ENCODE measurements around the gene UCN2. TPM values are rescaled to one million over a fixed set of nuclear protein-coding genes. Genes with fewer than 3 reads are reported as not detected.

The UCN2 gene
- total RNA-seq, 1 donor from 2014 or later: not detected

- H3K4me1 ChIP-seq: no peaks in the 10 kb centered on the region
- no peak overlapping the region for H3K4me3 ChIP-seq
- peaks cover 79% of the 10 kb centered on the region for H3K36me3 ChIP-seq
- H3K9me3 ChIP-seq: no peaks in the 10 kb centered on the region
- H3K27ac ChIP-seq: no peak overlapping the region
- TF ChIP-seq CTCF (IDR thresholded peaks at IDR 0.05): no peak
- no peaks in the 10 kb centered on the region for H3K27me3 ChIP-seq
- no peak for DNase-seq
- ATAC-seq: no peak
- intact Hi-C loops (cut with DNase I): no loop called here
Observed at GRCh38 chr3:48600711-48601621, 37.4 kb upstream of the UCN2 start.

- Histone ChIP-seq H3K4me1 (peaks cover 3% of the 10 kb centered on the region), H3K36me3 (peaks cover 67% of the 10 kb centered on the region), H3K9me3 (no peaks in the 10 kb centered on the region), H3K4me3 (no peak overlapping the region), H3K27me3 (no peaks in the 10 kb centered on the region), H3K27ac (no peak overlapping the region)
- intact Hi-C loops (cut with DNase I): no loop called here
- ATAC-seq (no peak), DNase-seq (no peak)
- no peak for TF ChIP-seq CTCF (IDR thresholded peaks at IDR 0.05)
Observed at GRCh38 chr3:48599509-48600285, 36.1 kb upstream of the UCN2 start.

DNA sequence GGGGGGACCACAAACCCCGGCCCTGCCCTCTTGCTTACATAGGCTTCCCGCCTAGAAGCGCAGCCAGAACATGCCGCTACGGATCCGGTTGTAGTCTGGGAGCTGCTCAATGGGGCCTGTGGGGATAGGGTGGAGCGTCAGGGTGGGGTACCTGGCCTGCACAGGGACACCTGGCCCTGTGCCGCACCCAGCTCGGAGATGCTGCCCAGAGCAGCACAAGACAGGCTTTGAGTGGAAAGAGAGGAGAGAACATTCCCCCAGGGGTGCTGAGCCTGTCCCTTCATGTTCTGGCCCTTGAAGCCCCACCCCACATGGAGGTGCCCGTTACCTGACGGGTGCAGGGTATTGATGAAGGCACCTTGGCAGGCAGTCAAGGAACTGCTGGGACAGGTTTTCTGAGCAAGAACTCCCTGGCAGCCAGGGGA is 35.5 kb upstream of the UCN2 start:
- Histone ChIP-seq H3K27ac (peak overlapping the region; percentile 14), H3K36me3 (peaks cover 61% of the 10 kb centered on the region), H3K4me1 (peaks cover 3% of the 10 kb centered on the region), H3K4me3 (no peak overlapping the region), H3K27me3 (peaks cover 4% of the 10 kb centered on the region), H3K9me3 (no peaks in the 10 kb centered on the region)
- TF ChIP-seq CTCF (IDR thresholded peaks at IDR 0.05): no peak
- intact Hi-C loops (cut with DNase I): no loop called here
- DNase-seq: no peak
- no peak for ATAC-seq

DNA sequence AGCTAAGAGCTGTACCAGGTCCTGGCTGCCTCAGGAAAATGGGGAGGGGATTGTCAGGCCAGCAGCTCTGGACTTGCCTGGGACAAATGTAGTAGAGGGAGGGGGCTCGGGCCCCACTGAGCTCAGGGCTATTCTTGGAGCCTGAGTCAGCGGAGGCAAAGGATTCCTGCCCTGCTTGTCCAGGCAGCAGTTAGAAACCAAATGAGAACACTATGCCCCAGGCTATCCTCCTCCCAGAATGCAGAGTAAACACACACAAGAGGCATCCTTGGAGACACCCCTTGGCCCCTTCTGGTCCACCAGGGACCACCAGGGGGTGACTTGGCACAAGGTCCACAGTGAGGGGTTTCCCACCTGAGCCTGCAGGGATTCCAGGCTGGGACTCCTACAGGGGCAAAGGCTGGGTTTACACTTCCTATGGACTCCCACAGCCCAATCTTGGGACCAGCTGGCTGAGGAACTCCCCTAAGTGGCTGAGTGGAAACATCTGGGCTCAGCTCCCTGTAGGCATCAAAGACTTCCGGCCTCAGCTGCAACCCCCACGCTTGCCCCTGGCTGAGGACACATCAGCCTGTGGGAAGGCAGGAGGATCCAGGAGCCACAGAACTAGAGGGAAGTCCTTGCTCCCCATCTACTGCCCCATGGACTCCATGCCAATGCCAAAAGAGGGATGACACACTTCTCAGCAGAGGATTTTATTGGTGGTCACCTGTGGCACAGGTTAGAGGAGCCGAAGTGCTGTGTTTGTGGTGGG is 34.9 kb upstream of the UCN2 start:
- Histone ChIP-seq H3K4me3 (no peak overlapping the region), H3K27me3 (peaks cover 7% of the 10 kb centered on the region), H3K27ac (peak overlapping the region; percentile 47), H3K4me1 (peaks cover 3% of the 10 kb centered on the region), H3K36me3 (peaks cover 55% of the 10 kb centered on the region), H3K9me3 (no peaks in the 10 kb centered on the region)
- TF ChIP-seq CTCF (IDR thresholded peaks at IDR 0.05): no peak
- no peak for DNase-seq
- no peak for ATAC-seq
- intact Hi-C loops (cut with DNase I): no loop called here

GRCh38 chr3:48597408-48597800 is 33.8 kb upstream of the UCN2 start:
- H3K27ac ChIP-seq: no peak overlapping the region
- H3K4me3 ChIP-seq: no peak overlapping the region
- DNase-seq (no peak), ATAC-seq (no peak)
- peaks cover 3% of the 10 kb centered on the region for H3K4me1 ChIP-seq
- H3K27me3 ChIP-seq: peaks cover 11% of the 10 kb centered on the region
- TF ChIP-seq CTCF (IDR thresholded peaks at IDR 0.05): no peak
- peaks cover 44% of the 10 kb centered on the region for H3K36me3 ChIP-seq
- intact Hi-C loops (cut with DNase I): no loop called here
- no peaks in the 10 kb centered on the region for H3K9me3 ChIP-seq

Measured in upper lobe of right lung (tissue), 1 donor.